IgD-negative memory B cell (primary cell): Measurements from ENCODE around the gene FCN1. TPM values are rescaled to one million over a fixed set of nuclear protein-coding genes. Genes with fewer than 3 reads are reported as not detected.
A peak's percentile ranks its signal among the peaks of the same experiment; 100 is the strongest.

ENCODE experiments used
- H3K27ac Mint-ChIP-seq, 3 donors: one replicate each; pipeline ENCODE4 v1.8.0; 2020 to 2022; ENCODE audit warnings: mild to moderate bottlenecking in 3 of 3, mixed read lengths in 3 of 3, moderate library complexity in 1 of 3
- H3K27me3 Mint-ChIP-seq: one replicate; pipeline ENCODE4 v1.8.0; 2021; ENCODE audit warnings: mixed read lengths
- H3K36me3 Mint-ChIP-seq: one replicate; pipeline ENCODE4 v1.8.0; 2020; ENCODE audit warnings: mild to moderate bottlenecking, mixed read lengths
- H3K4me1 Mint-ChIP-seq, 3 donors: one replicate each; pipeline ENCODE4 v1.8.0; 2020 to 2022; ENCODE audit warnings: mixed read lengths in 3 of 3, mild to moderate bottlenecking in 1 of 3
- H3K4me3 Mint-ChIP-seq, 4 donors: one replicate each; pipeline ENCODE4 v1.8.0; 2020 to 2022; ENCODE audit warnings: mild to moderate bottlenecking in 4 of 4, mixed read lengths in 4 of 4, moderate library complexity in 3 of 4
- H3K9me3 Mint-ChIP-seq, 3 donors: one replicate each; pipeline ENCODE4 v1.8.0; 2020 to 2021; ENCODE audit warnings: mixed read lengths in 3 of 3, mild to moderate bottlenecking in 1 of 3
- polyA plus RNA-seq: library from polyadenylated mRNA; unstranded; fragments of 300-500 nt; fragmentation: Illumina TruSeq; gene quantifications from one replicate; pipeline ENCODE4 v1.2.3, GENCODE V29; 2021

Gene FCN1
- polyA plus RNA-seq, 1 donor from 2014 or later = 9.5 TPM

DNA sequence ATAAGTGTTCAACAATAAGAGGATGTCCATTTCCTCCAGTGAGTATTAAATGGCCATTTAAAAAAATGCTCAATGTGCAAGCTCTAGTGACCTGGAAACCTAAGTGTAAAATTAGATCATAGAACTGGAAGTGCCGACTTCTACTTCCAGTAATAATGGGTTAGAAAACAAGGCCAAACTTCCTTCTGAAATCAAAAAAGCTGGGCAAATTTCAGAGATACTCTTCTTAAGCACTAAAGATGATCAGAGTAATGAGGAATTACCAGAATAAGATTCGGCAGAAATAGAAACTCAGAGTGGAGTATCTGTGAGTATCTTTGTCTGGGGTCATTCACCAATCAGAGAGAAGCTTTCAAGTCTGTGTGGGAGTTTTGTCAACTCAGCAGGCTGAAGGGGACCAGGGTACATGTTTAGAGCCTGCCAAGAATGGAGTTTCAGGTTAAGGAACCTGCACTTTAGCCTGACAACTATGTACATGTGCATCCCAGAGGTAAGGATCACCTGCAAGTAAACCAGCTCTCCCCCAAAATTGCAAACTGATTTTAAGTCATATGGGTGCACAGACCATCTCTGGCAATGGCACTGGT lies 20.0 kb downstream of the FCN1 start:
- Mint-ChIP-seq H3K4me3 (no peak overlapping the region), H3K9me3 (peaks cover 8 to 22% (median 12%) of the 10 kb centered on the region in 3 donors), H3K36me3 (no peaks in the 10 kb centered on the region), H3K4me1 (no peaks in the 10 kb centered on the region), H3K27ac (no peak overlapping the region), H3K27me3 (peaks cover 1% of the 10 kb centered on the region)

GRCh38 chr9:134896834-134897583 lies 20.7 kb downstream of the FCN1 start:
- Mint-ChIP-seq H3K27ac (no peak overlapping the region), H3K9me3 (peaks cover 8 to 22% (median 12%) of the 10 kb centered on the region in 3 donors), H3K4me1 (no peaks in the 10 kb centered on the region), H3K27me3 (peaks cover 2% of the 10 kb centered on the region), H3K36me3 (no peaks in the 10 kb centered on the region), H3K4me3 (peak overlapping the region in 1 of 4 donors; percentile 74)

GRCh38 chr9:134895908-134896833 lies 21.5 kb downstream of the FCN1 start:
- Mint-ChIP-seq H3K27ac (no peak overlapping the region), H3K9me3 (peaks cover 8 to 22% (median 12%) of the 10 kb centered on the region in 3 donors), H3K4me1 (no peaks in the 10 kb centered on the region), H3K36me3 (no peaks in the 10 kb centered on the region), H3K4me3 (no peak overlapping the region), H3K27me3 (peaks cover 4% of the 10 kb centered on the region)

DNA sequence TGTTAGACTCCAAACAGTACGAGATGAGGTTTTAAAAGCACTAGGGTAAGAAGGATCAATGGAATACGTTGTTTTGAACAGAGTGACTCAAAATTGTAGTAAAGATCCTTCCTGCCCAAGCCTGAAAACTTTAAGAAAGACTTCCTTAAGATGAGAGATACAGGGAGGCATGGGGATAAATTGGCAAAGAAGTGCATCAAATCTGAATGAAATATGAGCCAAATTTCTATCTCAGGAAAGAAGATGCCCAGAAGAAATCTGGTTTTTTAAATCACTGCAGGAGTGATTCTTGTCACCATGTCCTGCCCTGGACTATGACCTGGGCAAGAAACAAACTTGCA lies 22.2 kb downstream of the FCN1 start:
- H3K36me3 Mint-ChIP-seq = no peaks in the 10 kb centered on the region
- no peak overlapping the region for H3K27ac Mint-ChIP-seq
- no peak overlapping the region for H3K4me3 Mint-ChIP-seq
- H3K9me3 Mint-ChIP-seq = peaks cover 8 to 22% (median 12%) of the 10 kb centered on the region in 3 donors
- H3K4me1 Mint-ChIP-seq = no peaks in the 10 kb centered on the region
- peaks cover 8% of the 10 kb centered on the region for H3K27me3 Mint-ChIP-seq

DNA sequence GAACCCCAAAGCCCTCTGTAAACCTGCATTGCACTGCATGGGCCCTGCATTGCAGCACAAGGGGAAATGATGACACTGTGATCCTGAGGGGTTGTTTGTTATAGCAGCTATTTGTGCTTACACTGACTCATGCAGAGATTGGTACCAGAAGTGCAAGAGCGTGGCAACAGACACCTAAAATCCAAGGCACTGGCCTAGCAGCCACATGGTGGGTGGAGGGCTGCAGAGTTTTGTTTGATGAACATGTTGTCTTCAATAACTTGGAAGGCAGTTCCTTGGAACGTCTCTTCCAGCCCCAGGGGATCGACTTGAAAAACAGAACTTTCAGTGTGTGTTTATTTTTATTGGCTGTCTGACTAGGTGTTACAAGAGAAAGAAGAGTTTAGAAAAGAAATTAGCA lies 22.6 kb downstream of the FCN1 start:
- no peaks in the 10 kb centered on the region for H3K36me3 Mint-ChIP-seq
- H3K4me1 Mint-ChIP-seq = no peaks in the 10 kb centered on the region
- H3K27me3 Mint-ChIP-seq = peaks cover 8% of the 10 kb centered on the region
- no peak overlapping the region for H3K4me3 Mint-ChIP-seq
- peaks cover 8 to 21% (median 12%) of the 10 kb centered on the region in 3 donors for H3K9me3 Mint-ChIP-seq
- H3K27ac Mint-ChIP-seq = peak overlapping the region in 1 of 3 donors; percentile 31

DNA sequence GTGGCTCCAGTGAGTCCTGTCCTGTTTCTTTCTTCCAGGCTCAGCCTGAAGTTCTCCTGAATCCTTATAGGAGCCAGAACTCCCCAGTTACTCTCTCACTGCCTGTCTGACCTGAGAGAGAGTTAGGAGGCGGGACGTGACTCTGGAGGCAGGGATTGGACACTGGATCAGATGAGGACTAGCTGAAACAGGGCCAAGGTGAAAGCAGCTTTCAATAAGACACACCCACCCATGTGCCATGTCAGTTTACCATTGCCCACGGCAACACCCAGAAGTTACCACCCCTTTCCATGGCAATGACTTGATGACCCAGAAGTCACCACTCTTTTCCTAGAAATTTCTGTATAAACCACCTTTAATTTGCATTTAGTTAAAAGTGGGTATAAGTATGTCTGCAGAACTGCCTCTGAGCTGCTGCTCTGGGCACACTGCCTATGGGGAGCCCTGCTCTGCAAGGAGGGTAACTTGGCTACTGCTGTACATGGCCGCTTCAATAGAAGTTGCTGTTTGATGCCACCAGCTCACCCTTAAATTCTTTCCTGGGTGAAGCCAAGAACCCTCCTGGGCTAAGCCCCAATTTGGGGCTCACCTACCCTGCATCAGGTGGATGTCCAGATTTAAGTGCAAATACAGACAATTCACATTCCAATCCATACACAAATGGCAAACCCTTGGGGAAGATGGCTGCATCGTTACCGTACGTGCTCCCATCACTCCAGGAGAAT lies 23.4 kb downstream of the FCN1 start:
- peaks cover 8 to 13% (median 10%) of the 10 kb centered on the region in 3 donors for H3K9me3 Mint-ChIP-seq
- H3K4me3 Mint-ChIP-seq = no peak overlapping the region
- H3K4me1 Mint-ChIP-seq = no peaks in the 10 kb centered on the region
- H3K27ac Mint-ChIP-seq = no peak overlapping the region
- peaks cover 8% of the 10 kb centered on the region for H3K27me3 Mint-ChIP-seq
- no peaks in the 10 kb centered on the region for H3K36me3 Mint-ChIP-seq

GRCh38 chr9:134892820-134893420 lies 24.8 kb downstream of the FCN1 start:
- H3K36me3 Mint-ChIP-seq = no peaks in the 10 kb centered on the region
- H3K27me3 Mint-ChIP-seq = peaks cover 10% of the 10 kb centered on the region
- H3K27ac Mint-ChIP-seq = no peak overlapping the region
- peaks cover 3 to 6% (median 4%) of the 10 kb centered on the region in 3 donors for H3K9me3 Mint-ChIP-seq
- no peak overlapping the region for H3K4me3 Mint-ChIP-seq
- no peaks in the 10 kb centered on the region for H3K4me1 Mint-ChIP-seq

DNA sequence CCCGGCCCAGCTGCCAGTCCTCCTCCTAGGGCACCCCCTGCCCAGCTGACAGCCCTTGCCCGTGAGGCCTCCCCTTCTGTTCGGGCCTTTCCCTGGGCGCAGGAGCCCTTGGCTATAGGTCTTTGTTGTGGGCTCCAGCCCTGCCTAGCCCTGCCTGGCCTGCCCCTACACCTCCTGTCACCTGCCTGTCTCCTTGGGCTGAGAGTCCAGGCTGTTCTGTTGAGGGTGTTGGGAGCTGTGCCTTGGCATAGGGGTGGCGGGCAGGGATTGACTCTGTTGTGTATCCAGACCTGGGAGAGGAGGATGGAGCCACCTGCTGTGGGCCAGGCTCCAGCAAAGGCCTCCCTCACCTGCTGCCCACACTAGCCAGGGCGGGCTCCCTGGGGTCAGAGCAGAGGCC lies 25.5 kb downstream of the FCN1 start:
- Mint-ChIP-seq H3K4me1 (no peaks in the 10 kb centered on the region), H3K9me3 (peaks cover 3 to 6% (median 4%) of the 10 kb centered on the region in 3 donors), H3K27ac (no peak overlapping the region), H3K27me3 (peaks cover 12% of the 10 kb centered on the region), H3K36me3 (no peaks in the 10 kb centered on the region), H3K4me3 (no peak overlapping the region)

DNA sequence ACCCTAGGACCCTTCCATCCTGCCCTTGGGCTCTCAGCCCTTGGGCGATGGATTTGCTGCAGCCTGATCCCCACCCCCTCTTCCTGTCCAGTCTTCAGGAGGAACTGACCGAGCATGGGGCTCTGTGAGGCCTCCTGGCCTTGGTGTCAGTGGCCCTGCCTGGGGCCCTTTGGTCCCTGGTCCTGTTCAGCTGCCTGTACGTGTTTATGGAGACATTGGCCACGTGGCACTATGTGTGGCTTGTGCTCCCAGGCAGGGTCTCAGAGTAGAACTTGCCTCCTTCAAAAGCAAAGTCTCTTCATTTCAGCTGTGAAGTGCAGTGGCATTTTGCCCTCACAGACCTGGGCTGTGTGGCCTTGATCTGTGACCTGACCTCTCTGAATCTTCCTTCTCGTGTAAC lies 26.0 kb downstream of the FCN1 start:
- peaks cover 3 to 4% (median 4%) of the 10 kb centered on the region in 3 donors for H3K9me3 Mint-ChIP-seq
- no peak overlapping the region for H3K4me3 Mint-ChIP-seq
- no peaks in the 10 kb centered on the region for H3K4me1 Mint-ChIP-seq
- H3K27me3 Mint-ChIP-seq = peaks cover 12% of the 10 kb centered on the region
- no peak overlapping the region for H3K27ac Mint-ChIP-seq
- H3K36me3 Mint-ChIP-seq = no peaks in the 10 kb centered on the region

DNA sequence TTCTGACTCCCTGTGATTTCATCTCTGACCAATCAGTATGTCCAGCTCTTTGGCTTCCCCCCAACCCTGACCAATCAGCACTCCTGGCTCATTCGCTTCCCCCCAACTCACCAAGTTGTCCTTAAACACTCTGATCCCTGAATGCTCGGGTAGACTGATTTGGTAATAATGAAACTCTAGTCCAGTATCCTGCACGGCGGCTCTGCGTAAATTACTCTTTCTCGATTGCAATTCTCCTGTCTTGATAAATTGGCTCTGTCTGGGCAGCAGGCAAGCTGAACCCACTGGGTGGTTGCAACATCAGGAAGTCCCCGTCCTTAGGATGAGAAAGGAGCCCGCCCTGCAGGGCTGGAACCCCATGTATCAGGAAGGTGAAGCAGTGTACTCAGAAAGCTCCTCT lies 26.7 kb downstream of the FCN1 start:
- peaks cover 3 to 4% (median 4%) of the 10 kb centered on the region in 3 donors for H3K9me3 Mint-ChIP-seq
- no peaks in the 10 kb centered on the region for H3K36me3 Mint-ChIP-seq
- peaks cover 17% of the 10 kb centered on the region for H3K27me3 Mint-ChIP-seq
- H3K27ac Mint-ChIP-seq = no peak overlapping the region
- no peaks in the 10 kb centered on the region for H3K4me1 Mint-ChIP-seq
- H3K4me3 Mint-ChIP-seq = no peak overlapping the region

DNA sequence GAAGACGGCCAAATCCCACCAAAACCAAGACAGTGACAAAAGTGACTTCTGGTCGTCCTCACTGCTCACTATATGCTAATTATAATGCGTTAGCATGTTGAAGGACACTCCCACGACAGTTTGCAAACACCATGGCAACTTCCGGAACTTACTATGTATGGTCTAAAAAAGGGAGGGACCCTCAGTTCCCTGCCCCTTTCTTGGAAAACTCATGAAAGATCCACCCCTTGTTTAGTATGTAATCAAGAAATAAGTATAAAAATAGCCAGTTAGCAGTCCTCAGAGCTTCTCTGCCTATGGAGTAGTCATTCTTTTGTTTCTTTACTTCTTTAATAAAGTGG lies 27.6 kb downstream of the FCN1 start:
- H3K9me3 Mint-ChIP-seq = peaks cover 1 to 4% (median 1%) of the 10 kb centered on the region in 3 donors
- H3K27me3 Mint-ChIP-seq = peaks cover 17% of the 10 kb centered on the region
- H3K36me3 Mint-ChIP-seq = no peaks in the 10 kb centered on the region
- H3K4me1 Mint-ChIP-seq = no peaks in the 10 kb centered on the region
- no peak overlapping the region for H3K27ac Mint-ChIP-seq
- no peak overlapping the region for H3K4me3 Mint-ChIP-seq

DNA sequence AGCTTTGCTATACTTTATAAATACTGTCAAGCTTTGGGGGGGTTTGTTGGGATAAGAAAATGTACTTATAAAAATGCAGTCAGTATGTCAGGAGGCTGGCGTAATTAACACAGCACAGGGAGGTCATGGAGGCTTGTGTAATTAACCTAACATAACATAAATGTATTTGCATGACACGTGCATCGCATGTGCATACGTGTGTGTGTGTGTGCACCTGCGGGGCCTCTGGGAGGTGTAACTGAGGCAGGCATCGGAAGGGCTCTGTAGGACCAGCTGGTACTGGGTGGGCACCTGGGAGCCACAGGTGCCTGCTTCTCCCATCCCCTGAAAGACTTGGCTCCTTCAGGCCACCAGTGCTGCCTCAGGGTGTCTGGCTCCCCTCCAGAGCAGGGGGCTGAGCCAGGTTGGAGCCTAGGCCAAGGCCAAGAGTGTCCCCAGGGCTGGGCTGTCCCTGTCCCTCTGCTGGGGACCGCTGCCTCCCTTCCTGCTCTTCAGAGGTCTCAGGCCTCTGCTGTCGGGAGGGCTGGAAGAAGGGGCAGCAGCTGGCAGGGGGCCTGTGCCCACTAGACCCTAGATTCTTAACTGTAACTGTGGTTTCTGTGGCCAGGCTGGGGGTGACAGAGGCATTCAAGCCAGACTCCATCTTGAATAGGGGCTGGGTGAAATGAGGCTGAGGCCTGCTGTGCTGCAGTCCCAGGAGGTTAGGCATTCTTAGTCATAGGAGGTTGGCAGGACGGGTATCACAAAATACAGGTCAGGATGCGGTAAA lies 28.1 kb downstream of the FCN1 start:
- Mint-ChIP-seq H3K9me3 (peaks cover 0 to 1% (median 0%) of the 10 kb centered on the region in 3 donors), H3K27me3 (peaks cover 17% of the 10 kb centered on the region), H3K4me1 (no peaks in the 10 kb centered on the region), H3K4me3 (no peak overlapping the region), H3K36me3 (no peaks in the 10 kb centered on the region), H3K27ac (no peak overlapping the region)

DNA sequence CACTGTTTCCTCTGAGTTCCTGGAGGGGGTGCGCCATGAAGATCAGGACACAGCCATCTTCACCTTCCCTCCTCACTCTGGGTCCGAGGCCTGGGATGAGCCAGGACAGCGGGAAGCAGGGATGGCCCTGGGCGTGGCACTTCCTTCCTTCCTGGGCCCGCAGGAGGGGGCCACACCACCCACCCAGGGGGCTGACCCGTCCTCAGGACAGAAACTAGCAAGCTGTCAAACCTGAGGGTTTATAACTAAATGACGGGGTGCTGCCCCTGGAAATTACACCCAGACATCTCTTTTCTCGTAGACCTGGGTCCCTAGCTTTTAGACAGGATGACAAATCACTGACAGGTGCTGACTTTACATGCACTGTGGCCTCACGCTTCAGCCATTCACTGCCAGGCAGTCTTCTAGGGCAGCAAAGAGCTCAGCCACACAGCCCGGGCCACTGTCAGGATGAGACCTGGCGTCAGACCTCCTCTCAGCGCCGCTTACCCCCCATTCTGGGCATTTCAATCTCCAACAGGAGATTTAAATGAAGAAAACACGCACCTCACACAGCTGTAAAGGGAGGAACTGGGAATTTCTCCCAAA lies 29.0 kb downstream of the FCN1 start:
- H3K9me3 Mint-ChIP-seq = no peaks in the 10 kb centered on the region
- no peak overlapping the region for H3K4me3 Mint-ChIP-seq
- H3K27me3 Mint-ChIP-seq = peaks cover 17% of the 10 kb centered on the region
- no peak overlapping the region for H3K27ac Mint-ChIP-seq
- no peaks in the 10 kb centered on the region for H3K4me1 Mint-ChIP-seq
- H3K36me3 Mint-ChIP-seq = no peaks in the 10 kb centered on the region
